Nephron (organoid): ENCODE data around the gene COX7B.
"Not testable (repeated sequence)": the region's sequence is repeated elsewhere in the genome, so short reads cannot be mapped to it uniquely, and the experiment has no call there.

Source experiments
- H3K27ac Mint-ChIP-seq, 3 experiments: 2 replicates each; pipeline ENCODE4 v1.8.0; 2020; ENCODE audit warnings: mixed read lengths in 3 of 3, mild to moderate bottlenecking in 2 of 3, moderate library complexity in 1 of 3
- H3K27me3 Mint-ChIP-seq: 2 replicates; pipeline ENCODE4 v1.8.0; 2021; ENCODE audit warnings: low read depth, mild to moderate bottlenecking, moderate library complexity, mixed read lengths
- H3K36me3 Mint-ChIP-seq: 2 replicates; pipeline ENCODE4 v1.8.0; 2020; ENCODE audit warnings: low read depth, mixed read lengths
- H3K4me1 Mint-ChIP-seq: 2 replicates; pipeline ENCODE4 v1.8.0; 2020; ENCODE audit warnings: mixed read lengths
- H3K4me3 Mint-ChIP-seq, 3 experiments: 2 replicates each; pipeline ENCODE4 v1.8.0; 2020; ENCODE audit warnings: mild to moderate bottlenecking in 3 of 3, mixed read lengths in 3 of 3, moderate library complexity in 2 of 3
- H3K9me3 Mint-ChIP-seq: 2 replicates; pipeline ENCODE4 v1.8.0; 2020; ENCODE audit warnings: mixed read lengths
- CTCF ChIP-seq, 3 experiments: fragments of 200-600 bp; sonication (generic); IDR thresholded peaks; one replicate each; pipeline ENCODE4 v1.5.0; 2021; ENCODE audit warnings: antibody characterized with exemption in 3 of 3; ENCODE audit not compliant: unreplicated experiment in 3 of 3

Gene COX7B

DNA sequence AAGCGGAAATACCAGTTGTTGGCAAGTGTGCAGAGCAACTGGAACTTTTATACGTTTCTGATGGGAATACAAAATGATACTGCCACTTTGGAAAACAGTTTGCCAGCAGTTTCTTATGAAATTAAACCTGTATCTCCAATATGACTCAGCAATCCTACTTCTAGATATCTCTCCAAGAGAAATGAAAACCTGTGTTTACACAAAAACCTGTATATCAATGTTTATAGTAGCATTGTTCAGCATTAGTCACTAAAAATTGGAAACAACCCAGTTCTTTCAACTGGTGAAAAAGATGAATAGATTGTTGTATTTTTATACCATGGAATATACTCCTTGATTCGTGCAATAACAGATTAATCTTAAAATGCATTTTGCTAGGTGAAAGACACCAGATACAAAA is 38.0 kb downstream of the COX7B start:
- no peak for TF ChIP-seq CTCF (IDR thresholded peaks at IDR 0.05; ENCODE audit: unreplicated experiment in 3 of 3)
- Mint-ChIP-seq H3K4me1 (no peaks in the 10 kb centered on the region), H3K27me3 (no peaks in the 10 kb centered on the region), H3K9me3 (no peaks in the 10 kb centered on the region), H3K27ac (no peak overlapping the region), H3K4me3 (no peak overlapping the region), H3K36me3 (peaks cover 5% of the 10 kb centered on the region)

GRCh38 chrX:77938083-77938680 is 38.9 kb downstream of the COX7B start:
- TF ChIP-seq CTCF (IDR thresholded peaks at IDR 0.05; ENCODE audit: unreplicated experiment in 3 of 3), result no peak
- Mint-ChIP-seq H3K36me3 (no peaks in the 10 kb centered on the region), H3K4me1 (no peaks in the 10 kb centered on the region), H3K9me3 (no peaks in the 10 kb centered on the region), H3K4me3 (no peak overlapping the region), H3K27ac (peak overlapping the region in 1 of 3 experiments; percentile 35), H3K27me3 (no peaks in the 10 kb centered on the region)

- not testable (repeated sequence) for H3K4me1 Mint-ChIP-seq, H3K4me3 Mint-ChIP-seq, H3K27ac Mint-ChIP-seq, H3K36me3 Mint-ChIP-seq, H3K9me3 Mint-ChIP-seq, H3K27me3 Mint-ChIP-seq
These were observed 45.8 kb downstream of the COX7B start for GRCh38 chrX:77945031-77945430.

DNA sequence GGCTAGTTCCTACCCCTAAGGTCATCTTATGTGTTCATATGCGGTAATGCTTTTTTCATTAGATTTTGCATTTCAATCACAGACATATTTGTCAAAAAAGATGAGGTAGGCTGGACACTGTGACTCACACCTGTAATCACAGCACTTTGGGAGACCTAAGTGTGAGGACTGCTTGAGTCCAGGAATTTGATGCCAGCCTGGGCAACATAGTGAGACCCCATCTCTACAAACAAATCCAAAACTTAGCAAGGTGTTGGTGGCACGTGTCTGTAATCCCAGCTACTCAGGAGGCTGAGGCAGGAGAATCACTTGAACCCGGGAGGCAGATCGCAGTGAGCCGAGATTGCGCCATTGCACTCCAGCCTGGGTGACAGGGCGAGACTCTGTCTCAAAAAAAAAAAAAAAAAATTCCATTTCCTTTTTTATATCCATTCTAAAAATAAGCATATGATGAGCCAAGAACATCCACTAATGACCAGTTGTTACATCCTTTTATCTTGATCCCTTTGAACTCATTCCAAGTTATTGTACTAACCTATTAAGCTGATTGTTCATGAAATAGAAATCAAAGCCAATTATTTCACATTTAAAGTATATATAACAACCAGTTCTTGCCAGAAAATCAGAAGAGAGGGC is 46.8 kb downstream of the COX7B start:
- no peak overlapping the region for H3K4me3 Mint-ChIP-seq
- peaks cover 4% of the 10 kb centered on the region for H3K36me3 Mint-ChIP-seq
- H3K4me1 Mint-ChIP-seq, result no peaks in the 10 kb centered on the region
- H3K27me3 Mint-ChIP-seq, result no peaks in the 10 kb centered on the region
- no peak overlapping the region for H3K27ac Mint-ChIP-seq
- H3K9me3 Mint-ChIP-seq, result peaks cover 3% of the 10 kb centered on the region
- no peak for TF ChIP-seq CTCF (IDR thresholded peaks at IDR 0.05; ENCODE audit: unreplicated experiment in 3 of 3)

DNA sequence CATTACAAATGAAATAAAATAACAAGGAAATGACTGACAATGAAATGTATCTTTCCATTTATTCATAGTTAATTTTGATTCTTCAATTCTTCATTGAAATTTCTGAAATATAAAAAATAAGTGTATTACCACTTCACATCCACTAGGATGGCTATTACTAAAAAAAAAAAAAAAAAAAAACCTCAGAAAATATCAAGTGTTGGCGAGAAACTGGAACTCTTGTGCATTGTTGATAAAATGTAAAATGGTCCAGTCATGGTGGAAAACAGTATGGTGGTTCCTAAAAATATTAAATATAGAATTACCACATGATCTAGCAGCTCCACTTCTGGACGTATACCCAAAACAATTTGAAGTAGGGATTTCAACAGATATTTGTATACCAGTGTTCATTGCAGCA is 47.3 kb downstream of the COX7B start:
- H3K9me3 Mint-ChIP-seq, result peaks cover 3% of the 10 kb centered on the region
- no peak overlapping the region for H3K4me3 Mint-ChIP-seq
- H3K4me1 Mint-ChIP-seq, result no peaks in the 10 kb centered on the region
- peaks cover 4% of the 10 kb centered on the region for H3K36me3 Mint-ChIP-seq
- H3K27ac Mint-ChIP-seq, result no peak overlapping the region
- no peak for TF ChIP-seq CTCF (IDR thresholded peaks at IDR 0.05; ENCODE audit: unreplicated experiment in 3 of 3)
- no peaks in the 10 kb centered on the region for H3K27me3 Mint-ChIP-seq

DNA sequence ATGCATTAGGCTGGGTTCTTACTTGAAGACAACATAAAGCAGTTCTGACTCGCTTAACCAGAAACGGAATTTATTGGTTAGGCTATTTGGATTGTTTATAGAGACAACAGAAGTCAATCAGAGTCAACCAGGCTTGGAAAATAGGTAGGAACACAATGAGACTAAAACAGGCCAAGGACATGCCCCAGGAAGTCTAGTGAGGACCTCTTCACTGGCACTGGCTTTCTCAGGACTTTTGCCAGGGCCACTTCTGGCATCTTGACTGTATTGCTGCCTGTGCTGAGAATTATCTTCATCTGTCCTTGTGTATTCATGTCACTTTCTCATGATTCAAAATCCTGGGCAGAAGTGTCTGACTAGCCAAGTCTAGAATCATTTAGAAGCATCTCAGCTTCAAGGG is 50.6 kb downstream of the COX7B start:
- TF ChIP-seq CTCF (IDR thresholded peaks at IDR 0.05; ENCODE audit: unreplicated experiment in 3 of 3), result no peak

More for the DNA sequence above, 50.6 kb downstream of the COX7B start:
- H3K27me3 Mint-ChIP-seq, result no peaks in the 10 kb centered on the region
- peaks cover 6% of the 10 kb centered on the region for H3K4me1 Mint-ChIP-seq
- peaks cover 3% of the 10 kb centered on the region for H3K9me3 Mint-ChIP-seq
- H3K36me3 Mint-ChIP-seq, result peaks cover 4% of the 10 kb centered on the region
- H3K27ac Mint-ChIP-seq, result no peak overlapping the region
- no peak overlapping the region for H3K4me3 Mint-ChIP-seq
